ENCODE measurements around the gene PER2. TPM values are rescaled to one million over a fixed set of nuclear protein-coding genes. Genes with fewer than 3 reads are reported as not detected.

The PER2 gene
- total and polyA plus RNA-seq, 10 of the 15 experiments (the other 5 are each of a cell fraction or from before 2014, with no cell fraction given), result 1.5 to 15.1 (median 4.6) TPM

- TF ChIP-seq SPI1 (IDR thresholded peaks at IDR 0.05; ENCODE audit: borderline replicate concordance, insufficient read depth, low read depth, low read length) (no peak), JUND (IDR thresholded peaks at IDR 0.05; ENCODE audit: low read depth, low read length) (no peak)
Observed at GRCh38 chr2:238235856-238236255, 52.6 kb downstream of the PER2 start (continued).

GRCh38 chr2:238235331-238235732, 53.1 kb downstream of the PER2 start:
- DNase-seq (ENCODE audit: low read depth, low spot score), result no peak
- Histone ChIP-seq H3K36me3 (ENCODE audit: control insufficient read depth in 2 of 2, insufficient read depth in 2 of 2, low read length in 1 of 2) (no peaks in the 10 kb centered on the region), H3K9ac (ENCODE audit: control insufficient read depth, insufficient read depth, low read length) (no peak overlapping the region), H3K9me3 (replicated peaks; ENCODE audit: control insufficient read depth, insufficient read depth, low read length) (no peaks in the 10 kb centered on the region; the same call in 2 of the 3 replicates), H4K20me1 (ENCODE audit: control insufficient read depth, insufficient read depth) (no peaks in the 10 kb centered on the region), H3K27ac (ENCODE audit: control insufficient read depth, insufficient read depth) (no peak overlapping the region), H3K4me1 (ENCODE audit: control insufficient read depth, insufficient read depth, low read length) (peaks cover 3% of the 10 kb centered on the region; the same call in 1 of the 2 replicates), H3K4me3 (no peak overlapping the region), H3K27me3 (replicated peaks in 1 of 2; ENCODE audit: control insufficient read depth in 2 of 2, insufficient read depth in 2 of 2, low read length in 1 of 2) (peaks cover 2 to 15% of the 10 kb centered on the region in 2 experiments), H3K4me2 (ENCODE audit: control insufficient read depth, insufficient read depth) (no peak overlapping the region), H3K79me2 (ENCODE audit: control insufficient read depth, insufficient read depth, low read length) (no peaks in the 10 kb centered on the region), H2AFZ (ENCODE audit: control insufficient read depth, low read depth, low read length) (no peak overlapping the region)
- BruUV-seq (replicated peaks), result no TSS peak
- ATAC-seq, result no peak
- ChIA-PET SMC1A (ENCODE audit: uncharacterized antibody, unreplicated experiment) (no interaction called here), CTCF (interaction anchor here (1.8 kb wide), 1 partner anchor 28 kb away, joined by 4 read pairs; no protein-coding TSS in a partner anchor), RAD21 (ENCODE audit: unreplicated experiment) (no interaction called here), POLR2A (no interaction called here)
- intact Hi-C loops (cut with micrococcal nuclease; ENCODE audit: unreplicated experiment), result no loop called here
- 47% methylated on average over 11 of the region's 11 CpGs for WGBS (ENCODE audit: insufficient coverage, insufficient replicate concordance, low lambda C conversion rate, missing lambda C conversion rate)
- in situ Hi-C loops (cut with MboI), result no loop called here
- TF ChIP-seq CHD2 (IDR thresholded peaks at IDR 0.05; ENCODE audit: borderline replicate concordance, low read depth, low read length), result no peak
- no peak for TF ChIP-seq MAX (IDR thresholded peaks at IDR 0.05; ENCODE audit: low read depth, low read length)
- no peak for TF ChIP-seq ZNF217 (IDR thresholded peaks at IDR 0.05)
- no peak for TF ChIP-seq ZBTB4 (CRISPR knock-in tag; IDR thresholded peaks at IDR 0.05)
- no peak for FAIRE-seq

All from GM12878 (cell line).